GM23338 (cell line): ENCODE results near the gene RRBP1.

ENCODE experiments used
- CREB1 ChIP-seq: fragments of 250-450 bp; sonication (Bioruptor Pico); IDR thresholded peaks from 2 replicates; pipeline ENCODE4 v1.5.0; 2020; ENCODE audit warnings: low read depth, mild to moderate bottlenecking, moderate library complexity
- EZH2 ChIP-seq: fragments of 200-600 bp; sonication (generic); IDR thresholded peaks from one replicate; pipeline ENCODE4 v1.8.0; 2017; ENCODE audit warnings: antibody characterized with exemption, mild to moderate bottlenecking, low read depth; ENCODE audit not compliant: unreplicated experiment
- EZH2phosphoT487 ChIP-seq: fragments of 200-600 bp; sonication (generic); IDR thresholded peaks from one replicate; pipeline ENCODE4 v1.8.1; 2018; ENCODE audit warnings: antibody characterized with exemption; ENCODE audit not compliant: unreplicated experiment
- JUNB ChIP-seq: IDR thresholded peaks from one replicate; pipeline ENCODE4 v1.6.1; 2016; ENCODE audit warnings: antibody characterized with exemption; ENCODE audit not compliant: unreplicated experiment
- NANOG ChIP-seq: IDR thresholded peaks from 2 replicates; pipeline ENCODE4 v1.6.1; 2016; ENCODE audit warnings: antibody characterized with exemption, borderline replicate concordance
- POLR2AphosphoS5 ChIP-seq: IDR thresholded peaks from 2 replicates; pipeline ENCODE4 v1.6.1; 2016; ENCODE audit warnings: antibody characterized with exemption, low read depth
- REST ChIP-seq: IDR thresholded peaks from one replicate; pipeline ENCODE4 v1.6.1; 2018; ENCODE audit warnings: antibody characterized with exemption; ENCODE audit not compliant: unreplicated experiment
- STAT1 ChIP-seq: IDR thresholded peaks from one replicate; pipeline ENCODE4 v1.6.1; 2016; ENCODE audit warnings: antibody characterized with exemption; ENCODE audit not compliant: unreplicated experiment
- ZNF114 ChIP-seq: fragments of 250-450 bp; sonication (Bioruptor Pico); IDR thresholded peaks from 2 replicates; pipeline ENCODE4 v1.5.0; 2020; ENCODE audit warnings: mild to moderate bottlenecking, moderate library complexity
- ZNF462 ChIP-seq: fragments of 250-450 bp; sonication (Bioruptor Pico); IDR thresholded peaks from 2 replicates; pipeline ENCODE4 v1.5.0; 2020; ENCODE audit warnings: mild to moderate bottlenecking, moderate library complexity
- TF ChIP-seq, protein P1 (sequence below), 2 experiments: fragments of 200-600 bp in 1 of 2; sonication (generic) in 1 of 2; conservative IDR thresholded peaks; 2 replicates each; pipeline versions ENCODE4 v1.5.1 to v1.6.1; 2016 to 2017; ENCODE audit warnings: antibody characterized with exemption in 2 of 2, low read depth in 2 of 2, mild to moderate bottlenecking in 2 of 2, moderate library complexity in 1 of 2
- TF ChIP-seq, protein P2 (sequence below): IDR thresholded peaks from 2 replicates; pipeline ENCODE4 v1.6.1; 2016; ENCODE audit warnings: antibody characterized with exemption

- TF ChIP-seq, protein P1, sequence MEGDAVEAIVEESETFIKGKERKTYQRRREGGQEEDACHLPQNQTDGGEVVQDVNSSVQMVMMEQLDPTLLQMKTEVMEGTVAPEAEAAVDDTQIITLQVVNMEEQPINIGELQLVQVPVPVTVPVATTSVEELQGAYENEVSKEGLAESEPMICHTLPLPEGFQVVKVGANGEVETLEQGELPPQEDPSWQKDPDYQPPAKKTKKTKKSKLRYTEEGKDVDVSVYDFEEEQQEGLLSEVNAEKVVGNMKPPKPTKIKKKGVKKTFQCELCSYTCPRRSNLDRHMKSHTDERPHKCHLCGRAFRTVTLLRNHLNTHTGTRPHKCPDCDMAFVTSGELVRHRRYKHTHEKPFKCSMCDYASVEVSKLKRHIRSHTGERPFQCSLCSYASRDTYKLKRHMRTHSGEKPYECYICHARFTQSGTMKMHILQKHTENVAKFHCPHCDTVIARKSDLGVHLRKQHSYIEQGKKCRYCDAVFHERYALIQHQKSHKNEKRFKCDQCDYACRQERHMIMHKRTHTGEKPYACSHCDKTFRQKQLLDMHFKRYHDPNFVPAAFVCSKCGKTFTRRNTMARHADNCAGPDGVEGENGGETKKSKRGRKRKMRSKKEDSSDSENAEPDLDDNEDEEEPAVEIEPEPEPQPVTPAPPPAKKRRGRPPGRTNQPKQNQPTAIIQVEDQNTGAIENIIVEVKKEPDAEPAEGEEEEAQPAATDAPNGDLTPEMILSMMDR (conservative IDR thresholded peaks at IDR 0.05; ENCODE audit: low read depth in 2 of 2): no peak
- TF ChIP-seq REST: no peak
- no peak for TF ChIP-seq EZH2
- no peak for TF ChIP-seq EZH2phosphoT487
- no peak for TF ChIP-seq POLR2AphosphoS5
- TF ChIP-seq CREB1 (CRISPR knock-in tag): no peak
- TF ChIP-seq, protein P2, sequence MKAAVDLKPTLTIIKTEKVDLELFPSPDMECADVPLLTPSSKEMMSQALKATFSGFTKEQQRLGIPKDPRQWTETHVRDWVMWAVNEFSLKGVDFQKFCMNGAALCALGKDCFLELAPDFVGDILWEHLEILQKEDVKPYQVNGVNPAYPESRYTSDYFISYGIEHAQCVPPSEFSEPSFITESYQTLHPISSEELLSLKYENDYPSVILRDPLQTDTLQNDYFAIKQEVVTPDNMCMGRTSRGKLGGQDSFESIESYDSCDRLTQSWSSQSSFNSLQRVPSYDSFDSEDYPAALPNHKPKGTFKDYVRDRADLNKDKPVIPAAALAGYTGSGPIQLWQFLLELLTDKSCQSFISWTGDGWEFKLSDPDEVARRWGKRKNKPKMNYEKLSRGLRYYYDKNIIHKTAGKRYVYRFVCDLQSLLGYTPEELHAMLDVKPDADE: no peak
- no peak for TF ChIP-seq STAT1
- no peak for TF ChIP-seq NANOG
- TF ChIP-seq ZNF462 (CRISPR knock-in tag): no peak
- no peak for TF ChIP-seq JUNB
- TF ChIP-seq ZNF114 (CRISPR knock-in tag): no peak
Observed at GRCh38 chr20:17626217-17627007, 55.6 kb downstream of the RRBP1 start.
